A673 (cell line): ENCODE measurements around the gene BCL2L1.

Experiments used
- EZH2 ChIP-seq: fragments of 200-600 bp; sonication (generic); IDR thresholded peaks from 2 replicates; pipeline ENCODE4 v1.6.1; 2017; ENCODE audit warnings: borderline replicate concordance, low read depth, mild to moderate bottlenecking, mixed read lengths, antibody characterized with exemption, low read length; ENCODE audit not compliant: poor library complexity, severe bottlenecking
- TF ChIP-seq, protein P1 (sequence below): fragments of 300-800, 200-600 bp; sonication (generic); conservative IDR thresholded peaks from 2 replicates; pipeline ENCODE4 v1.5.1; 2017; ENCODE audit warnings: low read depth, mild to moderate bottlenecking, antibody characterized with exemption, low read length, moderate library complexity, mixed read lengths

DNA sequence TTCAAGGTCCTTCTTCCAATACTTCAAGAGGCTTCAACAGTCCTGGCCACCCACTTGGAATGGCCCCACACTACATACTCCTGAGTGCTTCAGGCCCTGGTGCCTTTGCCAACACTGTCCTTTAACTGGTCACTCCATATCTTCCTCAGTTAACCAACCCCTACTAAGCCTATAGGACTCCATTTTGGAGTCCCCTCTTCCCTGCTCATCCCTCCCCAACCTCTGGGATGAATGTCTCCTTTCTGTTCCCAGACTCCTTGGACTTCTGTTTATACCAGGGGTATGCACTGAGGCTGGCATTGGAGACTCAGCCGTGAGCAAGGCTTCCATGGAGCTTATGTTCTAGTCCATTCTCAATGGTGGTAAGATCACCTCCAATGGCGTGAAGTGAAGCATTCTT, 51.3 kb downstream of the BCL2L1 start:
- TF ChIP-seq, protein P1, sequence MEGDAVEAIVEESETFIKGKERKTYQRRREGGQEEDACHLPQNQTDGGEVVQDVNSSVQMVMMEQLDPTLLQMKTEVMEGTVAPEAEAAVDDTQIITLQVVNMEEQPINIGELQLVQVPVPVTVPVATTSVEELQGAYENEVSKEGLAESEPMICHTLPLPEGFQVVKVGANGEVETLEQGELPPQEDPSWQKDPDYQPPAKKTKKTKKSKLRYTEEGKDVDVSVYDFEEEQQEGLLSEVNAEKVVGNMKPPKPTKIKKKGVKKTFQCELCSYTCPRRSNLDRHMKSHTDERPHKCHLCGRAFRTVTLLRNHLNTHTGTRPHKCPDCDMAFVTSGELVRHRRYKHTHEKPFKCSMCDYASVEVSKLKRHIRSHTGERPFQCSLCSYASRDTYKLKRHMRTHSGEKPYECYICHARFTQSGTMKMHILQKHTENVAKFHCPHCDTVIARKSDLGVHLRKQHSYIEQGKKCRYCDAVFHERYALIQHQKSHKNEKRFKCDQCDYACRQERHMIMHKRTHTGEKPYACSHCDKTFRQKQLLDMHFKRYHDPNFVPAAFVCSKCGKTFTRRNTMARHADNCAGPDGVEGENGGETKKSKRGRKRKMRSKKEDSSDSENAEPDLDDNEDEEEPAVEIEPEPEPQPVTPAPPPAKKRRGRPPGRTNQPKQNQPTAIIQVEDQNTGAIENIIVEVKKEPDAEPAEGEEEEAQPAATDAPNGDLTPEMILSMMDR = no peak
- no peak for TF ChIP-seq EZH2
